NCI-H1417 treated with DMSO at 0.1 percent for 48 hours (cell line): ENCODE measurements around the gene GDA.

Source experiments
- DNase-seq: peaks from one replicate; lab custom pipeline; 2025; lab: John Stamatoyannopoulos, UW

The GDA gene

DNA sequence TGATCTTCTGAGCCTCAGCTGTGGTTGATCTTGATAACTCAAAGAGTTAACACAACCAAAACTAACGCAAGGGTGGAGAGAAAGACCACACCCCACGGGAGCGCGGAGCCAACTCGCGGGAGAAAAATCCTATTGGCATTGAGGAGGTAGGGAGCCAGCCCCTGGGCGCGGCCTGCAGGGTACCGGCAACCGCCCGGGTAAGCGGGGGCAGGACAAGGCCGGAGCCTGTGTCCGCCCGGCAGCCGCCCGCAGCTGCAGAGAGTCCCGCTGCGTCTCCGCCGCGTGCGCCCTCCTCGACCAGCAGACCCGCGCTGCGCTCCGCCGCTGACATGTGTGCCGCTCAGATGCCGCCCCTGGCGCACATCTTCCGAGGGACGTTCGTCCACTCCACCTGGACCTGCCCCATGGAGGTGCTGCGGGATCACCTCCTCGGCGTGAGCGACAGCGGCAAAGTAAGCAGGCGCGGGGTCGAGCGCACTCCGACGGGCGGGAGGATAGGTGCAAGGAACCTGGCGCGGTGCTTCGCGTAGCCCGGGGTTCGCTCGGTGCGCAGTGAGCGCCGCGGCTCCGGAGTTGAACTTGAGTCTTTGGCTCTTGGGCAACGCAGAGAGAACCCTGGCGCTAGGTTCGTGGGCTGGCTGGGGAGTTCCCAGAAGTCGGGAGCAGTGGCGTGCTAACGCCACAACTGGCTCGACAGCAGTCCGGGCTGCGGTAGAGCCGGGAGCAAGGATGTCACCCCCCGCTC, at the start of gene GDA:
Gene GDA (plus strand): TSS at position 210 of the 745 bp plus-strand sequence. CDS start 120 bp downstream, at position 330.
- DNase-seq, result no peak

DNA sequence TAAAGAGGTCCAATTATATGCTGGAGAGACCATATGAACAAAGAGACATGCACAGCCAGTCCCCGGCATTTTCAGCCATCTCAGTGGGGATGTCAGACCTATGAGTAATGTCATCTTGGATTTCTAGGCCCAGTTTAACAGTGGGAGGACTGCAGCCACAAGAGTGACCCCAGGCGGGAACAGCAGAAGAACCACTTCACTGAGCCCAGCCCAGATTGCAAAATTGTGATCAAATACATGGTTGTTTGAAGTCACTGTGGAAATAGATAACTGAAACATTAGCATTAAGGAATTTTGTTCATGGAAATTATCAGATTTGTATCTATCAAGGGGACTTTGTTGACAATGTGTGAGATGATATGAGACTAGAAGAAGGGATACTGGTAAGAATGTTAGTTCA, 46.7 kb upstream of the GDA start:
- DNase-seq, result no peak

DNA sequence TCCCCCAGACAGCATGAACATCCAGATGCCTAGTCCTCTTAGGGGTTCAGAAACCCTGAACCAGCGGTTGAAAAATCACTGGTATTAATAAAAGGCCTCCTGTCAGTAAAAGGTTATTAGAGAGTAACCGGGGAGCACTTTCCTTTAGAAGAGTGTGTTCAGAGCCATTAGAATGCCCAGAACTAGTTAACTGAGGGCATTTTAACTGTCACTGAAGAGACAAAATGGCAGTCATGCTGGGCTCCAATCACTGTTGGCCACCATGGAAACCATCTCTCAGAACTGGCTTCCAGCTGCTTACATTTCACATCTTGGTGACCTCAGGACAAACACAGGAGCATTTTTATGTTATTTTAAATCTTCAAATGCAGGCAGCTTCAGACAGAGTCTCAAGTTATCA, 36.2 kb upstream of the GDA start:
- no peak for DNase-seq

DNA sequence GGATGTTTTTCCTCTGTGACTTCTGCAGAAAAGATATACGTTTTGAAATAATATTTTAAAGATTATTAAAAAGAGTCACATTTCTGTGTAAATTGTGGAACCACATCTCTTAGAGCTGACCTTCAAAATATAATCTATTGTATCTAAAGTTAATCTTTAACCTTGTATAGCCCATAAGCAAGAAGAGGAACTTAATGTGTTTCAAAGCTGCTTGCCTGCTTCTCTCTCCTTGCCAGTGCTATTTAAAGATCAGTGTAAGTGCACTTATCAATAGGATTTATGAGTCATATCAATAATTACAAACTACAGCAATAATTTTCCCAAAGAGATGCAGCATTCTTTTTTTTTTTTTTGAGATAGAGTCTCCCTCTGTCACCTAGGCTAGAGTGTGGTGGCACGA, 29.4 kb upstream of the GDA start:
- no peak for DNase-seq

DNA sequence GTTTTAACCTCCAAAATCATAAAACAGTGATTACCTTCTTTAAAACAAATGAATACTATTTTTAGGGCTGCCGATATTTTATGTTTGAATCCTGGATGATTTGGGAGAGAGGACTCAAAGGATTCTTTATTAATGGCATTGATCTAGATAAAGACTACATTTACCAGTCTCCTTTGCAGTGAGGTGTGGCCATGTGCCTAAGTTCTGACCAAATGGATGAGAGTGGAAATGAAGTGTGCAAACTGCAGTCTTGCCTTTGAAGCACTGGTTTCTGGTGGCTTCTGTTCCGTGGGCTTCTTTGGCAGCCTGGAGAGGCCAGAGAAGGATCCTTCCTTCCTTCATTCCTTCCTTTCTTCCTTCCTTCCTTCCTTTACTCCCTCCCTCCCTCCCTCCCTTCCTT, 24.3 kb upstream of the GDA start:
- DNase-seq, result no peak

DNA sequence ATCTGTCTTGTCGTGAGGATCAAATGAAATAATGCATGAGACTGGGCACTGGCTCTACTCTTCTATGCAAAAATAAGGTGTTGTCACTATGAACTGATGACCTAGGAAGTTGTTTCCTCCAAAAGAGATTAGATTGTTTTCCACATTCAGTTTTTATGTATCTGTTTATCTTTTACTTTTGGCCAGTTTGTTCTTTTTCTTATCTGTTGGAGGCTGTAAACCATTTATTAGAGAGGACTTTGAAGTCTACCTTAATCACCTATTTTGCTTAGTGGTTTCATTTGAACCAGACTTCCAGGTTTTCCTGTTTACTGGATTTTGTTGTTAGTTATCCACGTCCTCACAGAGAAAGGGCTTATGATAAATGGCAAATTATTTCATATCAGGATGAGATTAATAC, 21.5 kb upstream of the GDA start:
- no peak for DNase-seq

DNA sequence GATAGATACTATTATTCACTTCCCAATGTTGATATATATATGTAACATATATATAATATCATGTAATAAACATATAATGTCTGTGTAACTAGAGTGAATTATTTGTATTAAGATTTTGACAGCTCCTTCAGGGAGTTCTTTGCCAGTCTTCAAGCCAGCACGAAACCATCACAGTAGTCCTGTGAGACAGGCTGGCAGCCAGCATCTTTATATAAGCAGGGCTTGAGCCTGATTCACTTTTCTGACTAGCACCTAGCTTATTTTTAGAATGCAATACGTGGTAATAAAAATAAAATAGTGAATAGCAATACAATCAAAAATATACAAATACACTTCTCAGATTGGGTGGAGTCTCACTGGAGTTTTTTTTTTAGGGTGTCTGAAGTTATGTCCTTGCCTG, 20.7 kb upstream of the GDA start:
- DNase-seq, result no peak

DNA sequence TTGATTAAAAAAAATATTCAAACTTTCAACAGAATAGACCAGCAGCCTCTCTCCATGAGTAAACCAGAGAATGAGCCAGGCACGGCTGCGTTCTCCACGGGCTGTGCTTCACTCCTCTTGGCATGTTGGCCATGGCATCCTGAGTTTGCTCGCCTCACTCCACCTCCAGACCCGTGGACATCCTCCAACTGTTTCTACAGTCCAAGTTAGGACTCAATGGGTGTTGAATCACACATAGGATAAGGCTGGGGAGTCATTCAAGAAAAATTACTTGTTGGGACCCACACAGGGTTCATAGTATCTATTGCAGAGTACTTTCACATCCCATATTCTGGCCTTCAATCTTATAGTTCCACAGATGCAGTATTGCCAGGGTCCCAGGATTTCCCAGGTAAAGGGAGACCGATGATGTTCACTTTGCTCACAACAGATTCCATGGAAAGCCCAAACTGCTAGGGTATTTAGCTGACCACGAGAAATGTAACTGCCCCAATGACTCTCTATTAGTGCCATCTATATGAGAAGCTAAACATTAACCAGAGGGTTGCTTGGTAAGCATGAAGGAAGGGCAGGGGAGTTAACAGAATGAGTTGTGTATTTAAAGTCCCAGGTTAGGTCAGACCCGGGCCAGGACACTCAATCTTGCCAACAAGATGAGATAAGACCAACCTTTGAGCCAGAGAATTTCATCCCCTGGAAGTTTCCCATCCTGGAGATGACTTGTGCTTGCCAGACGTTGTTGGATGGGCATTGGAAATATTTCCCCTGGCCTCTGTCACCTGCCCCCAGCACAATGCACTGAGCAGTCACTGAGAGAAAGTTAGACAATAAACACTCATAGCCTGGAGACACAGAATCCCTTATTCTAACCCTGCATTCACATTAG, 19.7 kb upstream of the GDA start:
- DNase-seq, result no peak

DNA sequence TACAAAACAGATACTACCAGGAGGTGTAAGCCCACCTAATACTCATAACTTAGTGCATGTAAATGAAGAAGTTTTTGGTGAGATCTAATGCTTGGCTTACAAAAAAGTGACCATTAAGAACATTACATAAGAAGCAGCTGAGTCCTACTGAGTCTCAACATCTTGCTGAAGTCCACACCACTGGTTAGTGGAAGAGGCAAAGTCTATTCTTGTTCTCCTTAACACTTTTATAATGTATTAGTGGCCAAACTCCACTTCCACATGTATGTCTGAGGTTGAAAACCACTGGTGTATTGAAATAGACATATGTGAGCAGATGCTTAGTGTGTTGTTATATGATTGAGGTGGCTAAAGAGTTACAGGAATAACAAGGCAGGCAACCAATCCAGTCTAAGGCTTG, 18.9 kb upstream of the GDA start:
- no peak for DNase-seq

DNA sequence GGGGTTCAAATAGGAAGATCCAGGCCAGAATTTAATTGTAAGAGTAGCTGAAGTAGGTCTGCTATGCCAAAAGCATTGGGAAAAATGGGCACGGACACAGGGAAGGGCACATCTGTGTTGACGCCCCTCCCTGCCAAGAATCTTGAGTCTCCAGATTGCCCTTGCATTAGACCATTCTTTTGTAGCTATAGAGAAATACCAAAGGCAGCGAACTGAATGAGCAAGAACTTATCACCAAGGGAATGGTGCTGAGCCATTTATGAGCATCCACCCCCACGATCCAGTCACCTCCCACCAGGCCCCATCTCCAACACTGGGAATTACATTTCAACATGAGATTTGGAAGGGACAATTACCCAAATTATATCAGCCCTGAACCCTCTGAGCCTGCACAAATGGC, 18.0 kb upstream of the GDA start:
- DNase-seq, result no peak

DNA sequence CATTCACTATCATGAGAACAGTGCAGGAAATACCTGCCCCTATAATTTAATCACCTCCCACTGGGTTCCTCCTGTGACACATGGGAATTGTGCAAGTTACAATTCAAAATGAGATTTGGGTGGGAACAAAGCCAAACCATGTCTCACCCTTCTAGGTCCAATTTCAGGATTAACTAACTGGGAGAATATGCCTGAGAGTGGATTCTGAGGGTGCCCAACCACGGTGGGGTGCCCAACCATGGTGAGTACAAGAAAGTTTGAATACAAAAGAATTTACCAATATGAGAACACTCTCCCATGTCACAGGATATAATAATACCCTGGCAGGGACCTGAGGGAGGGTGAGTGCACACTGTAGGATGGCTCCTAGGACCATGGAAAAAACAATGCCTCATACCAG, 17.2 kb upstream of the GDA start:
- no peak for DNase-seq

DNA sequence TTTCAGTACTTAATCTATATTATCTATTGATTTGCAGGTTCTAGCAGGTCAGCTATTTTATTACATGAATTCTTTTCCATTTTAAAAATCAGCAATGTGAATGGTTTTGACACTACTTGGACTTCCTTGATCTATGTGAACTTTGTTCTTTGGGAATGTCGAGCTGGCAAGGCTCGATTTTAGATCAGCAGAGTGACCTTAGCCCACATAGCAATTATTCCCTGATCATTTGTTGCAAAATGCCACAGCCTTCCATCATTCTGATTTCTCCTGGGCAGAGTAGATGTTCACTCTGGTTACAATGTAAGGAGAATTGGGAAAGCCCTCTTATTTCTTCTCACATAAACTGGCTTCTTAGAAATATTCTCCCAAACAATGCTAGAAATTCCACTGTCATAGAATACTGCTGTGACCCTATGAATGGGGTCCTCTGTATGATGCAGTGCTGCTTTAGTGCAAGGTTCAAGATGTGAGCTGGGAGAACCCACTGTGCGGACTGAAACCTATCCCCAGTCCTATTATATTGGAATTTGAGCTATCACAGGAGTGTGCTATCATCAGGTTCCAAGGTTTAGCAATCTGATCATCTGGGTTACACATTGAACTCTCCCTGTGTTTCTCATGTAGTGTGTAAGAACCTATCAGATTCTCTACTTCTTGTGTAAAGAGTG, 15.7 kb upstream of the GDA start:
- no peak for DNase-seq

DNA sequence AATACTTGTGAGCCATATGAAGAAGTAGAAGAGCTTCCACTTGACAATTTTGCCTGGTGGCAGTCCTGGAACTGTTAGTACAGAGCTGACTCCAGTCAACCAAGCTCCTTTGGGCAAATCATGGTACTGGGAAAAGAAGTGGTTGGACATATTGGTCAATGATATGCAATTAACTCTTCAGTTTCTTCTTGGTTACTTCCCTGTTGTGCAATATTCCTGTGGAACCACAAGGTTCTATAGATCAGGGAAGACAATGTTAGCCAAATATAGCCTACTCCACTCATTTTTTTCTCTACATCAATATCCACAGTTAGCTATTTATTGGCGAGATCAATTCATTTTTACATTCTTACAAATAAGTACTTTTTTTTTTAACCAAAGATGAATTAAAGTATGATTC, 14.4 kb upstream of the GDA start:
- DNase-seq, result no peak

DNA sequence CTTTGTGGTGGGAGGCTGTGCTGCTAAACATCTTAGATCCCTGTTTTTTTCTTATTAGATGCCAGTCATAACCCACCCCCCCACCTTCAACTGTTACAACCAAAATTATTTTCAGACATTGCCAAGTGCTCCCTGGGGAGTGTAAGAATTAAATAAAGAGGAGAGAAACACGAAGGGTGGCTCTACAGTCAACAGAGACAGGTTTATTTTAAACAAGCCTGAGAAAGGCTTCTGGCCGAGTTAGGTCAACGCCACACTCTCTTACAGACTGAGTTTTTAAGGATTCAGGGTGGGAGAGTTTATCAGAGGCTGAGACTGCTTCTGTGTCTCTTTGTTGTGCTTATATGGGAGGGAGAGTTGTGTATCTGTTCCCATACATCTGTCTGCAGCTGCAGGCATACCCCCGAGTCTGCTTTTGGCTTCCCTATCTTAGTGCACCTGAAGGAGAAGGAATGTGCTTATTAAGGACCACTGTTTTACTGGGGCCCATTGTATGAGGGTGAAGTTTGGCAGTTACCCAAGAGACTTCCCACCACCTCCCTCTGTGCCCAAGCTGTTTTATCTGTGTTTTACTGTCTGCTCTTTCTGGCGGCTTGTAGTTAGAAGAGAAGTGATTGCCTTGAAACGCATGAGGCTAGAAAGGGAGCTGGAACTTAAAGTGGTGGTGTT, 11.4 kb upstream of the GDA start:
- no peak for DNase-seq

DNA sequence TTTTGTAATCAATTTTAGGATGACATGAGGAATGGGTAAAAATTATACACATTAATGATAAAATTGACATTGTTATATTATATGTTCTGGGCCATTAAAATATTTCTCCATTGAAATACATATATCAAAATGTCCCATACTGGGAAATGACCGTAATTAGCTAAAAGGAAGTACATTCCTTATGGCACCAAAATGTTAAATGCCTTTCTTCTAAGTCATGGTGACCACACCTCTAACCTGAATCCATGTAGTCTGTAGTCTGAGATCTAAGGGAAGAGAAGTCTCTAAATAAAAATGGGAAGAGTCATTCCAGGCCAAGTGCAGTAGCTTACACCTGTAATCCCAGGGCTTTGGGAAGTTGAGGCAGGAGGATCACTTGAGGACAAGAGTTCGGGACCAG, 10.0 kb upstream of the GDA start:
- no peak for DNase-seq

DNA sequence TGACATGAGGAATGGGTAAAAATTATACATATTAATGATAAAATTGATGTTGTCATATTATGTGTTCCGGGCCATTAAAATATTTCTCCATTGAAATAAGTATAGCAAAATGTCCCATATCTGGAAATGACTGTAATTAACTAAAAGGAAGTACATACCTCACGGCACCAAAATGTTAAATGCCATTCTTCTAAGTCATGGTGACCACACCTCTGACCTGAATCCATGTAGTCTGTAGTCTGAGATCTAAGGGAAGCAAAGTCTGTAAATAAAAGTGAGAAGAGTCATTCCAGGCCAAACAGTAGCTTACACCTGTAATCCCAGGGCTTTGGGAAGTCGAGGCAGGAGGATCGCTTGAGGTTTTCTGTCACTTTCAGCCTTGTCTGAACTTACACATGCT, 8.7 kb upstream of the GDA start:
- DNase-seq, result no peak

DNA sequence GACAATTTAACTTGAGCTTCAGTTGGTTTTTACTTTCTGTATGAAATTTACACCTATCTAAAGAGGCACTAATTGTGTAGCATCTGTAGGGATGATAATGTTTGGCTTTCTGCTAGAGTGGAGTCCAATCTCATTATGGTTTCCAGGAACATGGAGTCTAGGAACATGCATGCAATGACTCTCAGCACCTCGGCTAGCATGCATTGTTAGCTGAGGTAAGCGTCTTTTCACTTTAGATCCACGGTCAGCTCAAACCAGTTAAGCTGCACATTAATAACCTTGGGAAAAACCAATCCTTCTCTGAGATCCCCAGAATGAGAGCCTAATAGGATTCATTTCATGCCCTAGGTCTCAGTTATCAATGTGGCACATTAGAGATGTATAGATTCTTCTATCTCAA, 7.8 kb upstream of the GDA start:
- DNase-seq, result no peak

DNA sequence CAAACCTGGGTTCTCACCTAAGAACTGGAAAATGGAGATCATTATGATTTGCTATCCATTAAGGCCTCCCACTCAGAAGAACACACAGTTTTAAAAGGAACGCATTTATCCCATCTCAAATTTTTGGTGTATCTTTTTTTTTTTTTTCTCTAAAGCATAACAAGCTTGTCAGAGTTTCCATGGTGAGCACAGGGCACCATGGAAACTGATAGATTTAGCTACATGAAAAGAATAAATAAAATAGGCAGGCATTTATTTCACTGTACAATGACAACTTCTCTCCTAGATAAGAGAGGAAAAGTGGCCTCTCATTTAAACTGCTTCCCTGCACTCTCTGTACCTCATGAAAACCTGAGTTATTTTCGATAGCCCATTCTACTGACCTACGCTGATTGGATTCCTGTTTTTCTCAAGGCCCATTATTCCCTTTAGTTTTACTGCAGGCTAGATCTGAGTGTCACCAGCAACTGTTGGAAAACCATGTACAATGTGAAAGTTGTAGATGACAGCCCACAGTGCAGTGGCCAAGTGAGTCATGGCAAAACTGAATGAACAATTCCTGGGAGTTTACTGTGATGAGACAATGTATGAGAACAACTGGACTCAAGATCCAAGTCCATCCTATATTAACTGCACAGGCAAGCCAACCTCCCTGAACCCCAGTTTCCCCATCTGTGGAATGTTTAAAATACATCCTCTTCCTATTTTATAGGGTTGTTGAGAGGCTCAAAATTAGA, 4.3 kb upstream of the GDA start:
- no peak for DNase-seq

DNA sequence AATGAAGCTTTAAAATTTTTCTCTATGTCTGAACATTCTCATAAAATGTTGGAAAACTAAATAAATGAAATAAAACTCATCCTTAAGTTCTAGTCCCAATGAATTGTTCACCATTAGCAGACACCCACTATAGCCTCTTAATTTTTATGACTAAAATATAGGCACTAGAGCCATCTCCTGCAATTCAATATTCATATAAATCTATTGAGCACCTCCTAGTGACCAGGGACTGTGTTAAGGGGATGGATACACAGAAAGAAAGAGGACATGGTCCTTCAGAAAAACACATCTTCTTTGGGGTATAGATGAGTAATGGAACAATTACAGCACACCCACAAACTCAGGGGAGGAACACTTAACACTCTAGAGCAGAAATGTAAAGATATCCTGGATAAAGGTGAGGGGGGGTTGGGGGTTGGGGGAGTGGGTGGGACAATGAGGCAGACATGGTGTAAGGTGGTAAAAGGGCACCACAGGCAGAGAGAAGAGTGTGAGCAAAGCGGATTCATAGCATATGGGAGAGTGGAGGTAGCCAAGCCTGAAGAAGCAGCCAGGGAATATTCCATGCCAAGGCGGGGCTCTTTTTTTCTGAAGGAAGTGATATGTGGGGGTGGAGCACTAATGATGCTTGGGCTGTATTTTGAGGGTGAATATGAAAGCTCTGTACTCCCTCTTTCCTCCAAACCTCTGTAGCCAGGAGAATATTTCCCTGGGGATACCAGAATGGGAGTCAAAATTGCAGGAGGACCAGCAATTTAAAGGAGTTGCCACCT, 3.3 kb upstream of the GDA start:
- DNase-seq, result no peak

DNA sequence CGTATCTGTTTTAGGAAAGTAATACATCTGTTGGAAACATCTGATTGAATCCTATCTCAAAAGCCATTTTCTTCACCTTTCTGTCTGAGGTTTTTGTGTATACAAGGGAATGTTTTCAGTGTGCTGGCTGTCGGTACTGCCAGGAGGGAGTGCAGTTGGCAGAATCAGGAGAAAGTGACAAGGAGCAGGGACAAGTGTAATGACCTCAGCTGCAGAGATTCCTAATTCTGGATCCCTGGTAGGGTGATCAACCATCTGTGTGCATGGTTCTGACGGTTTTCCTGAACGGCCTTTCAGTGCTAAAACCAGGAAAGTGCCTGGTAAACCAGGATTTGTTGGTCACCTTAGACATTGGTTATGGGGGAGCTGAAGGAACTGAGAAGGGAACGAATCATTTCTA, 1.6 kb upstream of the GDA start:
- no peak for DNase-seq

DNA sequence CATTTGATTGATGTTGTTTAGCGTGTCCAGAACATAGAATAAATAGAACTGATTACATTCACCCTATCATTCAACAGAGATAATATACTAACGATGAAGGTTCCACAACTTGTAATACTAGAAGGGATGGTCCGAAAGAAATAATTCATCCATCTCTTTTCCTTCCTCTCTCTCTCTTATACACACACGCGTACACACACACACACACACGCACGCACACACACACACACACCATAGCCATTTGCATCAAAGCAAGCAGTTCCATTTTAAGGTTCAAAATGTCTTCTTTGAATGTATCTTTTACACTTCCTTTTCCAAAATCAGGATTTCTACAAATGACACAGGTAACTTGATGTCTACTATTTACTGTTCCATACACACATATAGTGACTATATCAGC, 887 bp downstream of the GDA start:
- DNase-seq, result no peak
